Subcutaneous abdominal adipose tissue (tissue), 5 donors: ENCODE measurements around the gene ZDHHC12.
A peak's percentile ranks its signal among the peaks of the same experiment; 100 is the strongest.

Source experiments
- H3K27ac ChIP-seq: one replicate; pipeline ENCODE4 v1.7.0; 2013; ENCODE audit warnings: low read depth, mild to moderate bottlenecking, inconsistent platforms, low read length, moderate library complexity
- H3K27me3 ChIP-seq, 5 donors: one replicate each; pipeline ENCODE4 v1.7.0; 2013; ENCODE audit warnings: low read length in 5 of 5, inconsistent platforms in 1 of 5; ENCODE audit not compliant: control insufficient read depth in 5 of 5, insufficient read depth in 4 of 5
- H3K36me3 ChIP-seq, 5 donors: one replicate each; pipeline ENCODE4 v1.7.0; 2013; ENCODE audit warnings: low read length in 5 of 5; ENCODE audit not compliant: control insufficient read depth in 5 of 5, insufficient read depth in 5 of 5
- H3K4me1 ChIP-seq, 5 donors: one replicate each; pipeline ENCODE4 v1.7.0; 2013; ENCODE audit warnings: low read length in 5 of 5, mild to moderate bottlenecking in 3 of 5, moderate library complexity in 1 of 5; ENCODE audit not compliant: control insufficient read depth in 5 of 5, insufficient read depth in 5 of 5
- H3K4me3 ChIP-seq, 5 donors: one replicate each; pipeline ENCODE4 v1.7.0; 2013; ENCODE audit warnings: low read length in 5 of 5, low read depth in 1 of 5
- H3K9ac ChIP-seq, 5 donors: one replicate each; pipeline ENCODE4 v1.7.0; 2013; ENCODE audit warnings: low read length in 5 of 5, mild to moderate bottlenecking in 4 of 5, moderate library complexity in 3 of 5
- H3K9me3 ChIP-seq, 5 donors: one replicate each; pipeline ENCODE4 v1.7.0; 2013; ENCODE audit warnings: low read length in 5 of 5; ENCODE audit not compliant: control insufficient read depth in 5 of 5
- donor health status: healthy.
- donor health status: healthy.
- donor health status: healthy.
- donor health status: healthy.
- donor health status: healthy.

The ZDHHC12 gene

GRCh38 chr9:128689820-128690683, 33.9 kb downstream of the ZDHHC12 start:
- peaks cover 20 to 34% (median 26%) of the 10 kb centered on the region in 5 donors for H3K36me3 ChIP-seq
- no peaks in the 10 kb centered on the region for H3K27me3 ChIP-seq
- H3K4me3 ChIP-seq = peak overlapping the region; percentile 66 to 85 (median 80)
- H3K4me1 ChIP-seq = peaks cover 2 to 38% (median 21%) of the 10 kb centered on the region in 5 donors
- H3K27ac ChIP-seq = peak overlapping the region; percentile 14
- H3K9ac ChIP-seq = peak overlapping the region; percentile 1 to 86 (median 82)
- no peaks in the 10 kb centered on the region for H3K9me3 ChIP-seq

- peak overlapping the region in 2 of 5 donors; percentile 64 to 66 for H3K9ac ChIP-seq
- peaks cover 18 to 30% (median 26%) of the 10 kb centered on the region in 5 donors for H3K36me3 ChIP-seq
- no peaks in the 10 kb centered on the region for H3K9me3 ChIP-seq
- no peaks in the 10 kb centered on the region for H3K27me3 ChIP-seq
- H3K4me1 ChIP-seq = peaks cover 2 to 45% (median 28%) of the 10 kb centered on the region in 5 donors
- peak overlapping the region in 4 of 5 donors; percentile 47 to 66 (median 57) for H3K4me3 ChIP-seq
- H3K27ac ChIP-seq = no peak overlapping the region
Observed at GRCh38 chr9:128689293-128689774, 34.6 kb downstream of the ZDHHC12 start.

- H3K4me1 ChIP-seq = peaks cover 2 to 51% (median 34%) of the 10 kb centered on the region in 5 donors
Observed at GRCh38 chr9:128688501-128689292, 35.2 kb downstream of the ZDHHC12 start, which contains the start of gene SET. Gene SET (plus strand): TSS chr9:128689222. CDS start chr9:128689583, 361 bp downstream.

GRCh38 chr9:128687453-128687852, 36.5 kb downstream of the ZDHHC12 start:
- no peaks in the 10 kb centered on the region for H3K9me3 ChIP-seq
- H3K9ac ChIP-seq = no peak overlapping the region
- H3K4me3 ChIP-seq = no peak overlapping the region
- H3K4me1 ChIP-seq = peaks cover 2 to 56% (median 40%) of the 10 kb centered on the region in 5 donors
- H3K27me3 ChIP-seq = no peaks in the 10 kb centered on the region
- no peak overlapping the region for H3K27ac ChIP-seq
- peaks cover 4 to 12% (median 8%) of the 10 kb centered on the region in 5 donors for H3K36me3 ChIP-seq

More at GRCh38 chr9:128688501-128689292, 35.2 kb downstream of the ZDHHC12 start, which contains the start of gene SET:
- Histone ChIP-seq H3K36me3 (peaks cover 12 to 24% (median 20%) of the 10 kb centered on the region in 5 donors), H3K4me3 (peak within 1 kb of the TSS; percentile 56 to 84 (median 74)), H3K9ac (peak within 1 kb of the TSS; percentile 43 to 92 (median 85)), H3K9me3 (no peaks in the 10 kb centered on the region), H3K27me3 (no peaks in the 10 kb centered on the region), H3K27ac (peak within 1 kb of the TSS; percentile 89)

GRCh38 chr9:128685636-128686489, 38.1 kb downstream of the ZDHHC12 start:
- Histone ChIP-seq H3K9me3 (no peaks in the 10 kb centered on the region), H3K9ac (peak overlapping the region in 2 of 5 donors; percentile 17 to 39), H3K4me3 (peak overlapping the region in 2 of 5 donors; percentile 11 to 47), H3K27me3 (no peaks in the 10 kb centered on the region), H3K27ac (no peak overlapping the region), H3K4me1 (peaks cover 2 to 51% (median 36%) of the 10 kb centered on the region in 5 donors), H3K36me3 (no peaks in the 10 kb centered on the region)

GRCh38 chr9:128684325-128685199, 39.4 kb downstream of the ZDHHC12 start:
- peaks cover 2 to 43% (median 28%) of the 10 kb centered on the region in 5 donors for H3K4me1 ChIP-seq
- peak overlapping the region; percentile 54 to 95 (median 81) for H3K9ac ChIP-seq

GRCh38 chr9:128684065-128684324, 39.9 kb downstream of the ZDHHC12 start:
- Histone ChIP-seq H3K36me3 (no peaks in the 10 kb centered on the region), H3K4me3 (peak overlapping the region; percentile 57 to 80 (median 77)), H3K9ac (peak overlapping the region; percentile 54 to 95 (median 81)), H3K9me3 (no peaks in the 10 kb centered on the region), H3K27me3 (no peaks in the 10 kb centered on the region), H3K27ac (peak overlapping the region; percentile 65), H3K4me1 (peaks cover 2 to 43% (median 28%) of the 10 kb centered on the region in 5 donors)

More at GRCh38 chr9:128684325-128685199, 39.4 kb downstream of the ZDHHC12 start:
- Histone ChIP-seq H3K4me3 (peak overlapping the region; percentile 57 to 80 (median 77)), H3K27me3 (no peaks in the 10 kb centered on the region), H3K36me3 (no peaks in the 10 kb centered on the region), H3K27ac (peak overlapping the region; percentile 65), H3K9me3 (no peaks in the 10 kb centered on the region)

- peak overlapping the region; percentile 65 for H3K27ac ChIP-seq
- H3K4me3 ChIP-seq = peak overlapping the region; percentile 57 to 80 (median 77)
- peaks cover 1 to 40% (median 26%) of the 10 kb centered on the region in 5 donors for H3K4me1 ChIP-seq
- peak overlapping the region; percentile 54 to 95 (median 81) for H3K9ac ChIP-seq
- no peaks in the 10 kb centered on the region for H3K27me3 ChIP-seq
- no peaks in the 10 kb centered on the region for H3K36me3 ChIP-seq
- H3K9me3 ChIP-seq = no peaks in the 10 kb centered on the region
Observed at GRCh38 chr9:128683340-128684064, 40.4 kb downstream of the ZDHHC12 start.
